K562 (cell line): ENCODE data around the gene ZNF487. TPM values are rescaled to one million over a fixed set of nuclear protein-coding genes. Genes with fewer than 3 reads are reported as not detected.
A peak's percentile ranks its signal among the peaks of the same experiment; 100 is the strongest.

Experiments used
- ADNP ChIP-seq: fragments of 200-800 bp; sonication (Bioruptor generic); IDR thresholded peaks from 2 replicates; pipeline ENCODE4 v1.6.1; 2016; ENCODE audit warnings: missing genetic modification characterization, missing compliant biosample characterization
- ATF1 ChIP-seq, 2 experiments: fragments of 450-650 bp in 1 of 2; IDR thresholded peaks; 2 replicates each; pipeline ENCODE4 v1.6.1; 2016; ENCODE audit warnings: missing compliant biosample characterization in 1 of 2, missing genetic modification characterization in 1 of 2
- BCL6 ChIP-seq: fragments of 250-450 bp; sonication (Bioruptor Pico); IDR thresholded peaks from 2 replicates; pipeline ENCODE4 v1.4.0; 2020
- BCLAF1 ChIP-seq, 2 experiments: fragments of 450-650 bp in 1 of 2; IDR thresholded peaks; 2 replicates each; pipeline ENCODE4 v1.6.1; 2011 to 2017; ENCODE audit warnings: low read depth in 2 of 2, antibody characterized with exemption in 1 of 2, borderline replicate concordance in 1 of 2, low read length in 1 of 2, mild to moderate bottlenecking in 1 of 2, mixed read lengths in 1 of 2; ENCODE audit not compliant: control insufficient read depth in 1 of 2
- CBFA2T3 ChIP-seq: fragments of 450-650 bp; IDR thresholded peaks from 2 replicates; pipeline ENCODE4 v1.6.1; 2017
- DPF2 ChIP-seq: fragments of 450-650 bp; IDR thresholded peaks from 2 replicates; pipeline ENCODE4 v1.6.1; 2016
- ELK1 ChIP-seq: sonication (generic); formaldehyde crosslinking; IDR thresholded peaks from 2 replicates; pipeline ENCODE4 v1.8.1; 2022; ENCODE audit warnings: missing genetic modification reagents
- FOSL1 ChIP-seq: fragments of 200-800 bp; sonication (Bioruptor generic); conservative IDR thresholded peaks from 2 replicates; pipeline ENCODE4 v1.6.1; 2016; ENCODE audit warnings: missing genetic modification characterization, missing compliant biosample characterization
- FOXJ3 ChIP-seq: sonication (generic); formaldehyde crosslinking; IDR thresholded peaks from 2 replicates; pipeline ENCODE4 v1.4.0; 2020; ENCODE audit warnings: mild to moderate bottlenecking, missing genetic modification reagents
- GABPA ChIP-seq: fragments of 200-800 bp; sonication (Bioruptor generic); conservative IDR thresholded peaks from 2 replicates; pipeline ENCODE4 v1.6.1; 2016; ENCODE audit warnings: low read depth, missing genetic modification characterization, missing compliant biosample characterization
- HDAC8 ChIP-seq: fragments of 450-650 bp; IDR thresholded peaks from 2 replicates; pipeline ENCODE4 v1.6.1; 2016; ENCODE audit warnings: mild to moderate bottlenecking, missing genetic modification characterization, moderate library complexity, missing compliant biosample characterization
- MAFG ChIP-seq: fragments of 450-650 bp; conservative IDR thresholded peaks from 2 replicates; pipeline ENCODE4 v1.6.1; 2016; ENCODE audit warnings: missing genetic modification characterization, missing compliant biosample characterization
- MYBL2 ChIP-seq, 2 experiments: fragments of 450-650 bp in 1 of 2; sonication (generic) in 1 of 2; formaldehyde crosslinking in 1 of 2; IDR thresholded peaks; 2 replicates each; pipeline versions ENCODE4 v1.6.1 to v1.8.1; 2017 to 2022; ENCODE audit warnings: borderline replicate concordance in 1 of 2, inconsistent platforms in 1 of 2, low read depth in 1 of 2, mild to moderate bottlenecking in 1 of 2, missing genetic modification reagents in 1 of 2, moderate library complexity in 1 of 2
- RAD21 ChIP-seq, 2 experiments: fragments of 250-450 bp in 1 of 2; fragments of 450-650 bp in 1 of 2; sonication (Bioruptor Pico) in 1 of 2; formaldehyde crosslinking in 1 of 2; IDR thresholded peaks in 1 of 2; conservative IDR thresholded peaks in 1 of 2; 2 replicates each; pipeline versions ENCODE4 v1.4.0 to v1.8.0; 2020 to 2022; ENCODE audit warnings: mild to moderate bottlenecking in 2 of 2, moderate library complexity in 1 of 2
- RBFOX2 ChIP-seq: fragments of 200-400 bp; formaldehyde crosslinking; IDR thresholded peaks from 2 replicates; pipeline ENCODE4 v1.6.1; 2017; ENCODE audit warnings: low read depth, mild to moderate bottlenecking, low read length, moderate library complexity
- RNF219 ChIP-seq: fragments of 250-450 bp; sonication (Bioruptor Pico); IDR thresholded peaks from 2 replicates; pipeline ENCODE4 v1.5.0; 2022; ENCODE audit warnings: mild to moderate bottlenecking
- SMAD2 ChIP-seq: fragments of 150-350 bp; IDR thresholded peaks from 2 replicates; pipeline ENCODE4 v1.6.1; 2014; ENCODE audit warnings: low read depth, mild to moderate bottlenecking, low read length
- SMARCB1 ChIP-seq: IDR thresholded peaks from 2 replicates; pipeline ENCODE4 v1.6.1; 2011; ENCODE audit warnings: improper control_type of control experiment, low read depth; ENCODE audit not compliant: insufficient read length
- SP1 ChIP-seq: sonication (generic); formaldehyde crosslinking; IDR thresholded peaks from 2 replicates; pipeline ENCODE4 v1.8.1; 2022; ENCODE audit warnings: mild to moderate bottlenecking, missing genetic modification reagents
- SPI1 ChIP-seq: IDR thresholded peaks from 2 replicates; pipeline ENCODE4 v1.6.1; 2011; ENCODE audit warnings: low read depth, low read length, control low read depth, borderline replicate concordance
- TARDBP ChIP-seq: fragments of 450-650 bp; IDR thresholded peaks from 2 replicates; pipeline ENCODE4 v1.6.1; 2016
- ZNF134 ChIP-seq: fragments of 250-450 bp; sonication (Bioruptor Pico); conservative IDR thresholded peaks from 2 replicates; pipeline ENCODE4 v1.4.0; 2020
- ZNF217 ChIP-seq: sonication (generic); formaldehyde crosslinking; IDR thresholded peaks from 2 replicates; pipeline ENCODE4 v1.8.0; 2022; ENCODE audit warnings: mild to moderate bottlenecking, missing genetic modification reagents
- polyA plus RNA-seq, 8 experiments: library from polyadenylated mRNA; depleted of rRNA in 4 of 8; stranded (reverse) in 5 of 8; unstranded in 3 of 8; fragments of >200 nt; fragmentation: Nextera tagmentation in 2 of 8; fragmentation: Illumina TruSeq in 1 of 8; extraction: Ambion mirVana in 2 of 8; extraction: Trizol in 1 of 8; gene quantifications; 2 replicates each; pipeline versions ENCODE4 v1.2.1 to v1.2.3, GENCODE V29; 2011 to 2014; ENCODE audit warnings: inconsistent platforms in 1 of 8, missing spikeins in 1 of 8
- total RNA-seq, 7 experiments: library from RNA; depleted of rRNA in 6 of 7; stranded (reverse); fragments of >200 nt in 6 of 7; fragmentation: Illumina TruSeq in 2 of 7; extraction: Trizol in 2 of 7; gene quantifications; 2 replicates each; pipeline versions ENCODE4 v1.2.1 to v1.2.3, GENCODE V29; 2011 to 2021; ENCODE audit warnings: low replicate concordance in 1 of 7

ZNF487 gene
- total and polyA plus RNA-seq, 9 of the 15 experiments (the other 6 are each of a cell fraction or from before 2014, with no cell fraction given) = 1.9 to 6.5 (median 4.2) TPM

- no peak for TF ChIP-seq RBFOX2
- TF ChIP-seq ZNF217 (CRISPR knock-in tag) = no peak
- no peak for TF ChIP-seq BCL6 (CRISPR knock-in tag)
- TF ChIP-seq SMARCB1 = no peak
- no peak for TF ChIP-seq HDAC8 (tag)
- peak; percentile 6; the same call in 1 of the 2 replicates for TF ChIP-seq FOSL1
- TF ChIP-seq DPF2 = peak; percentile 49; the same call in 1 of the 2 replicates
- TF ChIP-seq SP1 (CRISPR knock-in tag) = no peak
- TF ChIP-seq SPI1 = no peak
- TF ChIP-seq TARDBP = no peak
- TF ChIP-seq MAFG (tag) = no peak
- TF ChIP-seq RNF219 (CRISPR knock-in tag) = no peak
- no peak for TF ChIP-seq SMAD2
- TF ChIP-seq CBFA2T3 = no peak
- no peak for TF ChIP-seq BCLAF1 (IDR thresholded peaks at IDR 0.05; ENCODE audit: borderline replicate concordance in 1 of 2, control insufficient read depth in 1 of 2, low read depth in 2 of 2, low read length in 1 of 2)
- TF ChIP-seq ATF1 (CRISPR knock-in tag; IDR thresholded peaks at IDR 0.05) = no peak
- TF ChIP-seq ATF1 (tag; IDR thresholded peaks at IDR 0.05) = no peak
- no peak for TF ChIP-seq MYBL2 (IDR thresholded peaks at IDR 0.05; ENCODE audit: low read depth)
- no peak for TF ChIP-seq MYBL2 (CRISPR knock-in tag; IDR thresholded peaks at IDR 0.05; ENCODE audit: borderline replicate concordance)
- TF ChIP-seq ELK1 (CRISPR knock-in tag) = no peak
- 0 out of 4 replicates have a peak, but pooled peaks of 1 of the 2 experiments have one; percentile 23 for TF ChIP-seq RAD21 (CRISPR knock-in tag; conservative IDR thresholded peaks at IDR 0.05 in 1 of 2, IDR thresholded peaks at IDR 0.05 in 1 of 2)
- no peak for TF ChIP-seq ADNP
- 0 out of 2 replicates have a peak, but pooled peaks have one; percentile 22 for TF ChIP-seq ZNF134 (CRISPR knock-in tag)
- TF ChIP-seq GABPA (tag) = no peak
- no peak for TF ChIP-seq FOXJ3
These were observed 27.4 kb upstream of the ZNF487 start (continued) for GRCh38 chr10:43409385-43410109.
